HG03432 (cell line): Measurements from ENCODE around the gene RETREG3.
"Not testable (repeated sequence)": the region's sequence is repeated elsewhere in the genome, so short reads cannot be mapped to it uniquely, and the experiment has no call there.

Experiments used
- ATAC-seq: cut with Tn5 transposase; IDR thresholded peaks from one replicate; pipeline ENCODE4 v1.9.1; 2021; ENCODE audit warnings: mild to moderate bottlenecking, moderate library complexity; ENCODE audit not compliant: unreplicated experiment

The RETREG3 gene

GRCh38 chr17:42574463-42574862, 34.7 kb downstream of the RETREG3 start:
- no peak for ATAC-seq

GRCh38 chr17:42573095-42573494, 36.1 kb downstream of the RETREG3 start:
- no peak for ATAC-seq

- no peak for ATAC-seq
Observed at GRCh38 chr17:42571435-42572225, 37.5 kb downstream of the RETREG3 start.

- ATAC-seq: no peak
Observed at GRCh38 chr17:42568341-42569111, 40.6 kb downstream of the RETREG3 start.

- ATAC-seq: peak; percentile 61
Observed at GRCh38 chr17:42566883-42567573, 42.1 kb downstream of the RETREG3 start, which contains the start of gene MLX. MLX (plus strand) TSS chr17:42567100; CDS start chr17:42567125, 25 bp downstream.

- peak; percentile 4 for ATAC-seq
Observed at GRCh38 chr17:42566215-42566882, 42.8 kb downstream of the RETREG3 start.

DNA sequence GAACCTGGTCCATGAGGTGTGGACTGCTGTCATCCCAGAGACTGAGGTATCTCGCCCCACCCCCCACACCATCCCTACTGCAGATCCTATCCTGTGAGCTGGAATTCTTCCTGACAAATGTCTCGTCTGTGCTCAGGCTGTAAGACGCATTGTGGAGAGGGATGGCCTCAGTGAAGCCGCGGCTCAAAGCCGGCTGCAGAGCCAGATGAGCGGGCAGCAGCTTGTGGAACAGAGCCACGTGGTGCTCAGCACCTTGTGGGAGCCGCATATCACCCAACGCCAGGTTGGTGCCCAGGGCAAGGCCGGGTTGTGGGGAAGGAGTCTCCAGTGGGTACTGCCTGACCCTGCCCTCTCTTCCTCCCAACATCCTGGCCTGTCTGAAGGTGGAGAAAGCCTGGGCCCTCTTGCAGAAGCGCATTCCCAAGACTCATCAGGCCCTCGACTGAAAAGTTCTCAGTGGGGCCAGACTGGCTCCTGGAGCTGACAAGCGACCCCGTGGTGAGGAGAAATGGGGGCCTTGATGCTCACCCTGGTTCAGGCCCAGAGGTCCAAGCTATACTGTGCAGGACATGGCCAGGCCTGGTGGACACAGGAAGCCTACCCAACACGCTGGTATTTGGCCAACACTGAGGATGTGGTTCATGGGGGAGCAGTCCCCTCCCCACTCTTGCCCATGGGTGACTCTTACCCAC, 43.5 kb downstream of the RETREG3 start:
- no peak for ATAC-seq

- no peak for ATAC-seq
Observed at GRCh38 chr17:42564815-42565522, 44.2 kb downstream of the RETREG3 start.

DNA sequence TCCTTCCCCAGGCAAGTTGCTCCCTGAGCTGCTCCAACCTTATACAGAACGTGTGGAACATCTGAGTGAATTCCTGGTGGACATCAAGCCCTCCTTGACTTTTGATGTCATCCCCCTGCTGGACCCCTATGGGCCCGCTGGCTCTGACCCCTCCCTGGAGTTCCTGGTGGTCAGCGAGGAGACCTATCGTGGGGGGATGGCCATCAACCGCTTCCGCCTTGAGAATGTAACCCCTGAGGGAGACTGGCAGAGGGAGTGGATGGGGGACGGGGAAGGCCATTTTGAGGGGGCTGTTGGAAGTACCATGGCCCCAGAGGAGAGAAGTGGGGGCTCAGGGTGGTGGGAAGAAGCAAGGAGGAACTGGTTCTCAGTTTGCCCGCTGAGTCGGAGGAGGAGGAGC, 45.2 kb downstream of the RETREG3 start:
- no peak for ATAC-seq

DNA sequence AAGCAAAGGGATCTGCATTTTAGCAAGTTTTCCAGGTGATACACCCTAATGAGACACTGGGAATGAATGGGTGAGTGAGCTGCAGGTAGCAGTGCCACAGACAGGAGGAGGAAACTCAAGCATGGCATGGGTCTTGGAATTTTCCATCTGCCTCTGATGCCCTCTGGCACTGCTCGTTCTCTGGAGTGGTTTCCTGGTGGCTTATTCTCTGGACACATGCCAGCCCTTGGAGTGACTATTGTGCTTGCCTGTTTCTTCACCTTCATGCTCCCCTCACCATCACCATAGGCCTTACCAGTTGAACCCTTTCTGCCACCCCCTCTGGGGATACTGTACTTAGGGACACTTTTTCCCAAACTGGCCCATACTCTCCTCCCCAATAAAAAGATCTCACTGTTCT, 45.6 kb downstream of the RETREG3 start:
- ATAC-seq: no peak

- ATAC-seq: no peak
Observed at GRCh38 chr17:42563143-42563509, 46.0 kb downstream of the RETREG3 start.

DNA sequence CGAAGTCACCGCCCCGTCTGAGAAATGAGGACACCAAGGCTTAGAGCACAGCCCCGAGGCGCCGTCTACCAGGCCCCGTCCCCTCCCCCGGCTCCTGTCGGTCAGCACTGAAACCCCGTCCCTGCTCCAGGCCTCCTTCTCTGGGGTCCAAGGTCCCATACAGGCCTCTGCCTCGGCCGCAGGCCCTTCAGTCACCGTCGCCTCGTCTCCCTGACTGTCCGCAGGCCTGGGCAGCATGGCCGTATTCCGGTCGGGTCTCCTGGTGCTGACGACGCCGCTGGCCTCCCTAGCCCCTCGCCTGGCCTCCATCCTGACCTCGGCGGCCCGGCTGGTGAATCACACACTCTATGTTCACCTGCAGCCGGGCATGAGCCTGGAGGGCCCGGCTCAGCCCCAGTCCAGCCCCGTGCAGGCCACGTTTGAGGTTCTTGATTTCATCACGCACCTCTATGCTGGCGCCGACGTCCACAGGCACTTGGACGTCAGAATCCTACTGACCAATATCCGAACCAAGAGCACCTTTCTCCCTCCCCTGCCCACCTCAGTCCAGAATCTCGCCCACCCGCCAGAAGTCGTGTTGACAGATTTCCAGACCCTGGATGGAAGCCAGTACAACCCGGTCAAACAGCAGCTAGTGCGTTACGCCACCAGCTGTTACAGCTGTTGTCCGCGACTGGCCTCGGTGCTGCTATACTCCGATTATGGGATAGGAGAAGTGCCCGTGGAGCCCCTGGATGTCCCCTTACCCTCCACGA, 46.6 kb downstream of the RETREG3 start:
- ATAC-seq: no peak

DNA sequence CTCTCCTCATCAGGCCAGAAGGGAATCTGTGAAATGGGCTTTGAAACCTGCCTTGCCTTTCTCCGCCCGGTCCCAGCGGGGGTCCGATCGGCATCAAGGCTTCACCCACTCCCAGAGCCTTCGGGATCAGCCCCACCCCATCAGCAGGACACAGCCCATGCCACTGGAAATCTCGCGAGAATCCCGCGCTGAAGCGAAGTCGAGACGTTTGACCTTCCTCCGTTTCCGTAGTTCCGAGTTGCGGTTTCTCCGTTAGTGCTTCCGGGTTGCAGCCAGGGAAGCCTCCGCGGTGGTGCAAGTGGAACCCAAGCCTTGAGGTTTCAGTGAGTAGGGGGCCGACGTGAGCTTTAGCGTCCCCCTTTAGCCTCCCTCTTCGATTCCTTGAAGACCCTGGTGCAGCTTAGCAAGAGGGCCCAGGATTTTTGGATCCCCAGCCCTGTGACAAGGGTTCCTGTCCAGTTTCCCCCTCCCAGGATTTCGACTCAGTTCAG, 47.2 kb downstream of the RETREG3 start, which contains the start of gene COASY:
TSS of gene COASY (plus strand) at position 252 of the 491 bp plus-strand sequence. CDS start 475 bp downstream, outside the sequence.
- peak; percentile 50 for ATAC-seq

- no peak for ATAC-seq
Observed at GRCh38 chr17:42560246-42560645, 48.9 kb downstream of the RETREG3 start.

GRCh38 chr17:42559075-42559474, 50.1 kb downstream of the RETREG3 start:
- no peak for ATAC-seq

DNA sequence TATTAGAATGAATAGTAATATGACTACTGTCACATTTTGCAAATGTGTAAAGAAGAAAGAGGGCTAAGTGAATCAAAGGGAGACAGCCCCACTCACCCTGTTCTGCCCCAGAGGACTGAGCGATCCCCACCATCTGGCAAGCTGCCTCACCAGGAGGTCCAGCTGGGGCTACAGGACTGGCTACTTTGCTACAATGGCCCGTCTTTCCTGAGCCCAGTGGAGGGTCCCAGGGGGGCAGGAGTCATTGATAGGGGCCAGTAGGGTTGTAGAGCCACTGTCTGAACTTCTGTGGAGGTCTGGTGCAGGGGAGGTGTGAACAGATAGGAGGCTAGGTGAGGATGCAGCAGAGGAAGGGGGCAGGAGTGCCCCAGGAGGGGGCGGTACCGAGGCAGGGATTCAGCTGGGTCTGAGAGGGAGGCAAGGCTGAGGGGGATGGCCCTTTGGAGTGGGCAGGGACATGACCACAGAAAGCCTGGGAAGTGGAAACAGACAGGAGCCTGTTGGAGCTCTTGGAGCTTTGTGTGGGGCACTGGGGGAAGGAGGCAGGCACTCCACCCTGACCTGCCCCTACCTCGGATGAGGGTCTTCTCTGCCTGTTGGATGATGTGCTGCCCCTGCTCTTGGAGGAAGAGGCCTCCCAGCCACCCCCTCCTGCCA, 53.1 kb downstream of the RETREG3 start:
- ATAC-seq: not testable (repeated sequence)

GRCh38 chr17:42555122-42555622, 54.0 kb downstream of the RETREG3 start:
- no peak for ATAC-seq
